Lower leg skin (tissue), 3 donors: ENCODE results near the gene VCP.

Experiments used
- POLR2A ChIP-seq, 2 donors: fragments of 450-650 bp; IDR thresholded peaks; one replicate each; pipeline ENCODE4 v1.6.1; 2016 to 2017; ENCODE audit warnings: antibody characterized with exemption in 2 of 2, mild to moderate bottlenecking in 1 of 2, moderate library complexity in 1 of 2
- TF ChIP-seq, protein P1 (sequence below), 3 donors: fragments of 450-650 bp; IDR thresholded peaks; one replicate each; pipeline ENCODE4 v1.5.1; 2016; ENCODE audit warnings: antibody characterized with exemption in 3 of 3, mild to moderate bottlenecking in 3 of 3, moderate library complexity in 2 of 3

DNA sequence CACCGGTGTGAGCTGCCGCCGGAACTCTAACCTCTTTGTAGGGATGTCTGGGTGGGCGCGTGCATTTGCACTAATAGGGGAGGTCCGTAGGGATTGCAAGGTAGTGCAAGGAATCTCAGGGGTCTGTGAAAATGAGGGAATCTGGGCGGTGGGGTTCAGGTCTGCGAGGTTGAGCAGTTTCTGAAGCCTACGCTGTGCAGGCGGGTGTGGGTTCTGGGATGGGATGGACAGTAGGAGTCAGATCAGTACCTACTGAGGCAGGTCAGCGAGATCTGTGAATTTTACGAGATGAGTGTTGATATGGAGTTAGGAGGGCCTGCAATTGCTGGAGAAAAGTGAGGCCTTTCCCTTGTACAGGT lies 44.1 kb upstream of the VCP start:
- TF ChIP-seq, protein P1, sequence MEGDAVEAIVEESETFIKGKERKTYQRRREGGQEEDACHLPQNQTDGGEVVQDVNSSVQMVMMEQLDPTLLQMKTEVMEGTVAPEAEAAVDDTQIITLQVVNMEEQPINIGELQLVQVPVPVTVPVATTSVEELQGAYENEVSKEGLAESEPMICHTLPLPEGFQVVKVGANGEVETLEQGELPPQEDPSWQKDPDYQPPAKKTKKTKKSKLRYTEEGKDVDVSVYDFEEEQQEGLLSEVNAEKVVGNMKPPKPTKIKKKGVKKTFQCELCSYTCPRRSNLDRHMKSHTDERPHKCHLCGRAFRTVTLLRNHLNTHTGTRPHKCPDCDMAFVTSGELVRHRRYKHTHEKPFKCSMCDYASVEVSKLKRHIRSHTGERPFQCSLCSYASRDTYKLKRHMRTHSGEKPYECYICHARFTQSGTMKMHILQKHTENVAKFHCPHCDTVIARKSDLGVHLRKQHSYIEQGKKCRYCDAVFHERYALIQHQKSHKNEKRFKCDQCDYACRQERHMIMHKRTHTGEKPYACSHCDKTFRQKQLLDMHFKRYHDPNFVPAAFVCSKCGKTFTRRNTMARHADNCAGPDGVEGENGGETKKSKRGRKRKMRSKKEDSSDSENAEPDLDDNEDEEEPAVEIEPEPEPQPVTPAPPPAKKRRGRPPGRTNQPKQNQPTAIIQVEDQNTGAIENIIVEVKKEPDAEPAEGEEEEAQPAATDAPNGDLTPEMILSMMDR (IDR thresholded peaks at IDR 0.05): no peak
- no peak for TF ChIP-seq POLR2A (IDR thresholded peaks at IDR 0.05)
